Body of pancreas (tissue), 4 donors: ENCODE measurements around the gene GRAMD2A. TPM values are rescaled to one million over a fixed set of nuclear protein-coding genes. Genes with fewer than 3 reads are reported as not detected.

Source experiments
- ATAC-seq: fragments of 150-250 bp; one replicate; pipeline ENCODE4 v1.9.1; 2016
- DNase-seq, 4 donors: peaks; one replicate each; pipeline ENCODE4 v3.0.0-alpha.2; 2019
- H3K27ac ChIP-seq, 4 donors: fragments of 200-600 bp; sonication (generic); 1 replicate in 3 of 4; 2 replicates in 1 of 4; pipeline versions ENCODE4 v1.5.1 to v1.6.1; 2016 to 2019; ENCODE audit warnings: mild to moderate bottlenecking in 1 of 4, mixed read lengths in 1 of 4, moderate library complexity in 1 of 4
- H3K27me3 ChIP-seq, 2 donors: fragments of 200-600 bp; sonication (generic); one replicate each; pipeline ENCODE4 v1.6.0; 2016; ENCODE audit warnings: mild to moderate bottlenecking in 1 of 2
- H3K36me3 ChIP-seq, 2 donors: fragments of 200-600 bp; sonication (generic); replicated peaks in 1 of 2; 2 replicates each; pipeline ENCODE4 v1.5.1; 2016; ENCODE audit warnings: low read depth in 2 of 2; ENCODE audit not compliant: insufficient read depth in 1 of 2
- H3K4me1 ChIP-seq: fragments of 200-600 bp; sonication (generic); one replicate; pipeline ENCODE4 v1.6.0; 2016
- H3K4me3 ChIP-seq, 2 donors: fragments of 200-600 bp; sonication (generic); 1 replicate in 1 of 2; 2 replicates in 1 of 2; pipeline ENCODE4 v1.5.1; 2016 to 2019
- H3K9me3 ChIP-seq, 3 donors: fragments of 200-600 bp; sonication (generic); 1 replicate in 2 of 3; 2 replicates in 1 of 3; pipeline ENCODE4 v1.5.1; 2016
- POLR2A ChIP-seq, 3 donors: fragments of 450-650 bp; IDR thresholded peaks; one replicate each; pipeline ENCODE4 v1.6.1; 2016; ENCODE audit warnings: antibody characterized with exemption in 3 of 3, mild to moderate bottlenecking in 2 of 3
- WGBS, 2 donors: methylation state at CpG; one replicate each; pipeline ENCODE4 v1.1.5; 2017; 5-methylcytosine and 5-hydroxymethylcytosine counted together
- intact Hi-C: fragments of 100-400 bp; cut with DNase I; formaldehyde crosslinking; loops from one replicate; pipeline ENCODE4 v1.15.1; 2023
- total RNA-seq, 2 donors: library from RNA; depleted of rRNA; stranded (reverse); fragments of >200 nt; gene quantifications; one replicate each; pipeline ENCODE4 v1.1.0, GENCODE V29; 2016
- TF ChIP-seq, protein P1 (sequence below), 7 experiments: fragments of 450-650 bp in 4 of 7; fragments of 200-600 bp in 3 of 7; sonication (generic) in 3 of 7; IDR thresholded peaks; one replicate each; pipeline ENCODE4 v1.5.1; 2016 to 2019; ENCODE audit warnings: antibody characterized with exemption in 7 of 7

Gene GRAMD2A
- total RNA-seq, 2 donors from 2014 or later, result 0.26 TPM; not detected in 1

DNA sequence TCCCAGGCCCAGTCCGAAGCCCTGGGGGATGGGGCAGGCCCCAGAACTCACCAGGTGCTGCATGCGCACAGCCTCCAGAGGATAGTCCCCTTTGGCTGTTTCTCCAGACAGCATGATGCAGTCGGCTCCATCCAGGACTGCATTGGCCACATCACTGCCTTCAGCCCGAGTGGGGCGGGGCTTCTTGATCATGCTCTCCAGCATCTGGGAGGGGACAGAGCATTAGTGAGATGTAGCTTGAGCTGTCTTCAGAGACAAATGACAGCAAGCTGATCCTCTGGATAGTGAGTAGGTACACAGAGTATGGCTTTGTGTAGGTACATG lies 9.1 kb upstream of the GRAMD2A start:
- TF ChIP-seq, protein P1, sequence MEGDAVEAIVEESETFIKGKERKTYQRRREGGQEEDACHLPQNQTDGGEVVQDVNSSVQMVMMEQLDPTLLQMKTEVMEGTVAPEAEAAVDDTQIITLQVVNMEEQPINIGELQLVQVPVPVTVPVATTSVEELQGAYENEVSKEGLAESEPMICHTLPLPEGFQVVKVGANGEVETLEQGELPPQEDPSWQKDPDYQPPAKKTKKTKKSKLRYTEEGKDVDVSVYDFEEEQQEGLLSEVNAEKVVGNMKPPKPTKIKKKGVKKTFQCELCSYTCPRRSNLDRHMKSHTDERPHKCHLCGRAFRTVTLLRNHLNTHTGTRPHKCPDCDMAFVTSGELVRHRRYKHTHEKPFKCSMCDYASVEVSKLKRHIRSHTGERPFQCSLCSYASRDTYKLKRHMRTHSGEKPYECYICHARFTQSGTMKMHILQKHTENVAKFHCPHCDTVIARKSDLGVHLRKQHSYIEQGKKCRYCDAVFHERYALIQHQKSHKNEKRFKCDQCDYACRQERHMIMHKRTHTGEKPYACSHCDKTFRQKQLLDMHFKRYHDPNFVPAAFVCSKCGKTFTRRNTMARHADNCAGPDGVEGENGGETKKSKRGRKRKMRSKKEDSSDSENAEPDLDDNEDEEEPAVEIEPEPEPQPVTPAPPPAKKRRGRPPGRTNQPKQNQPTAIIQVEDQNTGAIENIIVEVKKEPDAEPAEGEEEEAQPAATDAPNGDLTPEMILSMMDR (IDR thresholded peaks at IDR 0.05), result no peak
- no peak for TF ChIP-seq POLR2A (IDR thresholded peaks at IDR 0.05)
- H3K4me3 ChIP-seq, result no peak overlapping the region

DNA sequence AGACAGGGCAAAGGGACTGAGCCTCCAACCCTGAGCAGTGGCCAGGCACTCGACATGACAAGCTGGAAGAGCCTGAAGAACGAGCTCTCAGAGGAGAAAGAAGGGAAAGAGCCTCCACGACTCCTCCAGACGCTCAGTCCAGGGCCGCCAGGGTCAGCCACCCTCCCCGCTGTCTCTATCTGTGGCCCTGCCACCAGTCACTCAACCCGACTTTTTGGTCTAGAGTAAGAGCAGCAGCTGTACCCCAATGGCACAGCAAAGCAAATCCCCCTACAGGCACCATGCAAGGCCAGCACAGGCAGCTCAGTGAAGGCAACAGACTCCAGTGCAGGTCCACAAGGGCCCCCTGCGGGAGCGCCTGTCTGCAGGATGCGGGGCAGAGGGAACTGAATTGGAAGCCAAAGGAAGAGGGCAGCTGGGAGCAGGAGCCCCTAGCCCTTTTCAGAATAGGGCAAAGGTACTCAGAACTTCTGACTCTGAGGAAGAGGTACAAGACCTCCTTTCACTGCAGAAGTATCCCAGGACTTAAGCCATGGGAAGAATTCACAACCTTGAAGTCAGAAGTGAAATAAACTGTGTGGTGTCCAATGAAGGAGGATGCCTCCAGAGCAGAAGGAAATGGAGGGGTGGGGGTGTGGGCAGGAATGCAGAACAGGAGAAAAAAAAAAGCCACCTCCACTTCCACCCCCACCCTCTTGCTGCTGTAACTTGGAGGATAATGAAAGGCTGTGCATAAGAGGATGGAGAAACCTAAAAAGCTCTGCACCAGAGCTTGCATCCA lies 8.5 kb upstream of the GRAMD2A start:
- 87% methylated on average over 10 of the region's 10 CpGs for WGBS, 2 donors
- no peaks in the 10 kb centered on the region for H3K9me3 ChIP-seq
- no peak overlapping the region for H3K4me3 ChIP-seq
- no peak for TF ChIP-seq POLR2A (IDR thresholded peaks at IDR 0.05)
- TF ChIP-seq, protein P1 (IDR thresholded peaks at IDR 0.05), result no peak
- H3K27me3 ChIP-seq, result no peaks in the 10 kb centered on the region
- DNase-seq, result no peak
- intact Hi-C loops, result no loop called here
- no peak overlapping the region for H3K27ac ChIP-seq
- ATAC-seq, result no peak
- H3K4me1 ChIP-seq, result peaks cover 5% of the 10 kb centered on the region
- peaks cover 18 to 56% of the 10 kb centered on the region in 2 donors for H3K36me3 ChIP-seq

More for the DNA sequence above, 9.1 kb upstream of the GRAMD2A start:
- no peaks in the 10 kb centered on the region for H3K9me3 ChIP-seq
- DNase-seq (no peak), ATAC-seq (no peak)
- 90 to 95% methylated on average over 2 to 5 of the region's 5 CpGs for WGBS, 2 donors
- peaks cover 18 to 53% of the 10 kb centered on the region in 2 donors for H3K36me3 ChIP-seq
- no peaks in the 10 kb centered on the region for H3K27me3 ChIP-seq
- H3K27ac ChIP-seq, result no peak overlapping the region
- peaks cover 6% of the 10 kb centered on the region for H3K4me1 ChIP-seq
- intact Hi-C loops, result no loop called here

DNA sequence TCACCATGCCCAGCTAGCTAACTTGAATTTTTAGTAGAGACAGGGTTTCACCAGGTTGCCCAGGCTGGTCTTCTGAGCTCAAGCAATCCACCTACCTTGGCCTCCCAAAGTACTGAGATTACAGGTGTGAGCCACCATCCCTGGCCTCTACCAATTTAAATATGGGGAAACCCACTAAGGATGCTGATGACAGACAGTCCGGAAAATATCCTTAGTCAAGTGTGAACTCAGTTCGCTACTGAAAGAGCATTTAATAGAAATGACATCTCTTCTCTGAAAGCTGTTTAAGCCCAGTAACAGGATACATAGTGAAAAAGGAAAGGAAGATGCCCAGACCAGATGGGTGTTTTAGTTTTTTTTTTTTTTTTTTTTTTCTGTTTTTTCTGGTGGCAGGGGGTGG lies 7.7 kb upstream of the GRAMD2A start:
- H3K9me3 ChIP-seq, result no peaks in the 10 kb centered on the region
- no peak overlapping the region for H3K4me3 ChIP-seq
- no peaks in the 10 kb centered on the region for H3K4me1 ChIP-seq
- intact Hi-C loops, result no loop called here
- no peaks in the 10 kb centered on the region for H3K27me3 ChIP-seq
- peaks cover 18 to 57% of the 10 kb centered on the region in 2 donors for H3K36me3 ChIP-seq
- no peak overlapping the region for H3K27ac ChIP-seq
- ATAC-seq, result no peak
- no peak for TF ChIP-seq POLR2A (IDR thresholded peaks at IDR 0.05)
- TF ChIP-seq, protein P1 (IDR thresholded peaks at IDR 0.05), result no peak
- 91 to 94% methylated on average over 2 of the region's 2 CpGs for WGBS, 2 donors
- no peak for DNase-seq

DNA sequence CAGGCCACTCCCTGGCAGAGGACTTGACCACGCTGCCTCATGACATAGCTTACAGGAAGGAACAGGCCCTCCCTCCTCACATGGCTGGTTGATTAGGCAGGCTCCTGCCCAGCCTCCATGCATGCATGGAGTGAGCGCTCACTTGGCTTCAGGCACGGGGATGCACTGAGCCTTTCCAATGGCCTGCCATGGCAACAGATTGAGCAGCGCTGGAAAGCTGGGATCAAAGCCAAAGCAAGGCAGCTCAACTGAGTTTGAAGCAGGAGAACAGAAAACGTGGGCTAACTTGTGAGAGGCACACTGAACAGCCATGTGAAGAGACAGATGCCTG lies 5.9 kb upstream of the GRAMD2A start:
- WGBS, 2 donors, result 30 to 57% methylated on average over 3 to 5 of the region's 5 CpGs
- no peak for ATAC-seq
- Histone ChIP-seq H3K4me3 (no peak overlapping the region), H3K36me3 (peaks cover 12 to 52% of the 10 kb centered on the region in 2 donors), H3K27ac (no peak overlapping the region), H3K9me3 (no peaks in the 10 kb centered on the region), H3K4me1 (no peaks in the 10 kb centered on the region), H3K27me3 (no peaks in the 10 kb centered on the region)
- TF ChIP-seq, protein P1 (IDR thresholded peaks at IDR 0.05), result no peak
- TF ChIP-seq POLR2A (IDR thresholded peaks at IDR 0.05), result no peak
- intact Hi-C loops, result loop anchor here (5.0 kb wide), 1 partner anchor 79 kb away; no protein-coding TSS in a partner anchor
- peak in 3 of 4 donors; percentile 55 to 61 (median 55) for DNase-seq
